HCT116 (cell line): ENCODE data around the gene CLDN15. TPM values are rescaled to one million over a fixed set of nuclear protein-coding genes. Genes with fewer than 3 reads are reported as not detected.

Experiments used
- ATAC-seq: fragments of 200-7000 bp; cut with Tn5 transposase; 2 replicates; pipeline ENCODE4 v1.9.1; 2020; ENCODE audit warnings: mild to moderate bottlenecking, moderate library complexity
- BruUV-seq: library from RNA; stranded (reverse); fragments of 400-500 nt; replicated peaks from 2 replicates; lab custom pipeline; 2021; lab: Mats Ljungman, UMichigan
- CTCF ChIA-PET: fragments of 300-600 bp; sonication (Branson Sonifier 250); formaldehyde crosslinking; loops from one replicate; lab custom pipeline; 2021; ENCODE audit warnings: antibody characterized with exemption; lab: Charles Lee
- POLR2A ChIA-PET: fragments of 300-600, 350-600 bp; sonication (Branson Sonifier 250); formaldehyde crosslinking; loops from one replicate; lab custom pipeline; 2021; ENCODE audit warnings: antibody characterized with exemption; lab: Charles Lee
- RAD21 ChIA-PET, 2 experiments: fragments of 300-600 bp; sonication (Branson Sonifier 250); formaldehyde crosslinking; loops; one replicate each; lab custom pipeline; 2023; ENCODE audit warnings: low total read pairs in 2 of 2; ENCODE audit not compliant: uncharacterized antibody in 2 of 2, unreplicated experiment in 2 of 2, low non-redundant PET in 1 of 2; lab: Charles Lee
- DNase-seq: peaks from one replicate; pipeline ENCODE4 v3.0.0-alpha.2; 2010; ENCODE audit warnings: low read depth, low spot score
- H2AFZ ChIP-seq: fragments of 200-600 bp; shearing (Covaris generic), sonication (generic); 2 replicates; pipeline ENCODE4 v1.6.1; 2017; ENCODE audit warnings: low read depth, mixed run types, mixed read lengths, antibody characterized with exemption, low read length; ENCODE audit not compliant: poor library complexity, severe bottlenecking
- H3K27ac ChIP-seq: 2 replicates; pipeline ENCODE4 v1.5.1; 2012; ENCODE audit warnings: low read depth, low read length
- H3K27me3 ChIP-seq: fragments of 200-600 bp; sonication (generic); 2 replicates; pipeline ENCODE4 v1.6.1; 2016; ENCODE audit warnings: mixed run types, low read length, mixed read lengths; ENCODE audit not compliant: insufficient read depth
- H3K36me3 ChIP-seq, 2 experiments: fragments of 200-500 bp in 1 of 2; fragments of 200-600 bp in 1 of 2; sonication (Bioruptor generic) in 1 of 2; sonication (generic) in 1 of 2; 2 replicates each; pipeline versions ENCODE4 v1.5.1 to v1.6.1; 2014 to 2016; ENCODE audit warnings: low read length in 2 of 2, inconsistent platforms in 1 of 2, mixed read lengths in 1 of 2, mixed run types in 1 of 2; ENCODE audit not compliant: insufficient read depth in 2 of 2, control insufficient read depth in 1 of 2
- H3K4me1 ChIP-seq, 2 experiments: fragments of 200-600 bp in 1 of 2; sonication (generic) in 1 of 2; 2 replicates each; pipeline versions ENCODE4 v1.5.1 to v1.6.1; 2012 to 2017; ENCODE audit warnings: low read length in 2 of 2, inconsistent platforms in 1 of 2, mild to moderate bottlenecking in 1 of 2, mixed read lengths in 1 of 2, mixed run types in 1 of 2, moderate library complexity in 1 of 2; ENCODE audit not compliant: insufficient read depth in 2 of 2, control insufficient read depth in 1 of 2
- H3K4me2 ChIP-seq: fragments of 200-600 bp; sonication (generic); 2 replicates; pipeline ENCODE4 v1.6.1; 2017; ENCODE audit warnings: mixed run types, low read length, mixed read lengths
- H3K4me3 ChIP-seq, 2 experiments: fragments of 200-600 bp in 1 of 2; sonication (generic) in 1 of 2; replicated peaks in 1 of 2; 2 replicates each; pipeline ENCODE4 v1.5.1; 2011 to 2016; ENCODE audit warnings: low read length in 2 of 2, control low read depth in 1 of 2, low read depth in 1 of 2, mild to moderate bottlenecking in 1 of 2, mixed read lengths in 1 of 2, mixed run types in 1 of 2
- H3K79me2 ChIP-seq: fragments of 200-600 bp; sonication (generic); 2 replicates; pipeline ENCODE4 v1.6.1; 2017; ENCODE audit warnings: mild to moderate bottlenecking, mixed run types, low read length, moderate library complexity, mixed read lengths; ENCODE audit not compliant: insufficient read depth
- H3K9ac ChIP-seq: fragments of 200-600 bp; sonication (generic); 2 replicates; pipeline ENCODE4 v1.6.1; 2016; ENCODE audit warnings: low read length, mixed read lengths
- H3K9me2 ChIP-seq: fragments of 200-600 bp; sonication (generic), shearing (Covaris generic); 2 replicates; pipeline ENCODE4 v1.6.1; 2017; ENCODE audit warnings: mixed run types, mild to moderate bottlenecking, moderate library complexity; ENCODE audit not compliant: insufficient read depth
- H3K9me3 ChIP-seq, 2 experiments: fragments of 200-500 bp in 1 of 2; fragments of 200-600 bp in 1 of 2; sonication (Bioruptor generic) in 1 of 2; sonication (generic) in 1 of 2; 2 replicates each; pipeline ENCODE4 v1.6.1; 2014 to 2017; ENCODE audit warnings: low read length in 2 of 2, mixed read lengths in 2 of 2, inconsistent platforms in 1 of 2, low read depth in 1 of 2, mild to moderate bottlenecking in 1 of 2, mixed run types in 1 of 2, moderate library complexity in 1 of 2; ENCODE audit not compliant: control insufficient read depth in 1 of 2, insufficient read depth in 1 of 2
- H4K20me1 ChIP-seq: fragments of 200-600 bp; sonication (generic), shearing (Covaris generic); 2 replicates; pipeline ENCODE4 v1.6.1; 2017; ENCODE audit warnings: mixed run types, mild to moderate bottlenecking, moderate library complexity; ENCODE audit not compliant: insufficient read depth
- CBX3 ChIP-seq: IDR thresholded peaks from 2 replicates; pipeline ENCODE4 v1.6.1; 2012; ENCODE audit warnings: low read depth
- CEBPB ChIP-seq: IDR thresholded peaks from 2 replicates; pipeline ENCODE4 v1.6.1; 2012; ENCODE audit warnings: low read depth
- EGR1 ChIP-seq: IDR thresholded peaks from 2 replicates; pipeline ENCODE4 v1.6.1; 2012; ENCODE audit warnings: low read depth
- EZH2 ChIP-seq: fragments of 200-600 bp; sonication (generic); IDR thresholded peaks from 2 replicates; pipeline ENCODE4 v1.6.1; 2017; ENCODE audit warnings: antibody characterized with exemption, mixed run types
- EZH2phosphoT487 ChIP-seq: fragments of 200-600 bp; IDR thresholded peaks from 2 replicates; pipeline ENCODE4 v1.6.1; 2018; ENCODE audit warnings: antibody characterized with exemption, borderline replicate concordance
- JUND ChIP-seq: IDR thresholded peaks from 2 replicates; pipeline ENCODE4 v1.6.1; 2012
- MAX ChIP-seq: IDR thresholded peaks from 2 replicates; pipeline ENCODE4 v1.6.1; 2012
- POLR2A ChIP-seq: IDR thresholded peaks from 2 replicates; pipeline ENCODE4 v1.7.0; 2011; ENCODE audit warnings: borderline replicate concordance; ENCODE audit not compliant: insufficient read depth, insufficient read length; ENCODE audit errors: extremely low read depth
- POLR2AphosphoS5 ChIP-seq: IDR thresholded peaks from 2 replicates; pipeline ENCODE4 v1.6.1; 2011; ENCODE audit warnings: mild to moderate bottlenecking, low read depth, low read length, moderate library complexity
- REST ChIP-seq: IDR thresholded peaks from 2 replicates; pipeline ENCODE4 v1.6.1; 2012; ENCODE audit warnings: low read depth
- SRF ChIP-seq: IDR thresholded peaks from 2 replicates; pipeline ENCODE4 v1.6.1; 2012; ENCODE audit warnings: low read depth
- YY1 ChIP-seq: IDR thresholded peaks from 2 replicates; pipeline ENCODE4 v1.6.1; 2011; ENCODE audit warnings: low read length, low read depth, moderate library complexity, mild to moderate bottlenecking; ENCODE audit not compliant: insufficient replicate concordance; ENCODE audit errors: extremely low read depth
- ZNF274 ChIP-seq: fragments of 200-500 bp; sonication (Bioruptor generic); IDR thresholded peaks from 2 replicates; pipeline ENCODE4 v1.6.1; 2014; ENCODE audit warnings: mild to moderate bottlenecking, low read depth, low read length, inconsistent platforms
- intact Hi-C: fragments of 100-400 bp; cut with micrococcal nuclease; formaldehyde crosslinking; loops from 2 replicates; pipeline ENCODE4 v1.10.0; 2022
- total RNA-seq: library from RNA; stranded (reverse); gene quantifications from one replicate; pipeline ENCODE4 v1.2.1, GENCODE V29; 2021; ENCODE audit not compliant: unreplicated experiment
- TF ChIP-seq, protein P1 (sequence below): IDR thresholded peaks from 2 replicates; pipeline ENCODE4 v1.6.1; 2011; ENCODE audit warnings: mild to moderate bottlenecking, low read length, moderate library complexity; ENCODE audit not compliant: insufficient replicate concordance; ENCODE audit errors: extremely low read depth

Gene CLDN15
- total RNA-seq, 1 experiment from 2014 or later = 16.9 TPM

DNA sequence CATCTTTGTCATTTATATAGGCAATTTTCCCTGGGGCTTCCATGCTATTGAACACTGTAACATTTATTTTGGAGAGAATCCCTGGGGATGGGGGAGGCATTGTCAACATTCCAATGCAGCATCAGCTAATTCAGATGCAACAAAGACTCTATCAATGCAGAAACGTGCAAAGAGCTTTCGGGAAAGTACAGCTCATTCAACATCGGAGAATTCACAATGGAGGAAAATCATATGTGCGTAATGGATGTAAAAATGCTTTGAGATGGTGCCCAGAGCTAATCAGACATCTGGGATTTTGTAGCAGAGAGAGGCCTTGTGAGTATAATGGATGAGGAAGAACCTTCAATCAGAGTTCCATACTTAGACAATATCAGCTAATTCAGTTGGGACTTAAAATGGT lies 35.6 kb upstream of the CLDN15 start (continued):
- TF ChIP-seq REST (no peak), EZH2phosphoT487 (no peak), YY1 (no peak)

GRCh38 chr7:101271021-101271420 lies 33.4 kb upstream of the CLDN15 start:
- DNase-seq (no peak), ATAC-seq (no peak)
- no peaks in the 10 kb centered on the region for H3K9me2 ChIP-seq
- no peak overlapping the region for H3K27ac ChIP-seq
- BruUV-seq = no TSS peak
- H3K4me3 ChIP-seq = no peak overlapping the region
- no peaks in the 10 kb centered on the region for H4K20me1 ChIP-seq
- no peaks in the 10 kb centered on the region for H3K9me3 ChIP-seq
- H3K4me1 ChIP-seq = no peaks in the 10 kb centered on the region
- intact Hi-C loops = no loop called here
- no peaks in the 10 kb centered on the region for H3K79me2 ChIP-seq
- RAD21 ChIA-PET = no interaction called here
- CTCF ChIA-PET = no interaction called here
- H3K4me2 ChIP-seq = no peak overlapping the region
- no peak overlapping the region for H2AFZ ChIP-seq
- POLR2A ChIA-PET = no interaction called here
- H3K9ac ChIP-seq = no peak overlapping the region
- H3K27me3 ChIP-seq = no peaks in the 10 kb centered on the region
- H3K36me3 ChIP-seq = no peaks in the 10 kb centered on the region
- TF ChIP-seq ZNF274 (no peak), REST (no peak), SRF (no peak), EZH2phosphoT487 (no peak), CEBPB (no peak), EGR1 (no peak), JUND (no peak), YY1 (no peak), CBX3 (no peak), EZH2 (no peak), MAX (no peak), POLR2AphosphoS5 (no peak), POLR2A (no peak)
- TF ChIP-seq, protein P1, sequence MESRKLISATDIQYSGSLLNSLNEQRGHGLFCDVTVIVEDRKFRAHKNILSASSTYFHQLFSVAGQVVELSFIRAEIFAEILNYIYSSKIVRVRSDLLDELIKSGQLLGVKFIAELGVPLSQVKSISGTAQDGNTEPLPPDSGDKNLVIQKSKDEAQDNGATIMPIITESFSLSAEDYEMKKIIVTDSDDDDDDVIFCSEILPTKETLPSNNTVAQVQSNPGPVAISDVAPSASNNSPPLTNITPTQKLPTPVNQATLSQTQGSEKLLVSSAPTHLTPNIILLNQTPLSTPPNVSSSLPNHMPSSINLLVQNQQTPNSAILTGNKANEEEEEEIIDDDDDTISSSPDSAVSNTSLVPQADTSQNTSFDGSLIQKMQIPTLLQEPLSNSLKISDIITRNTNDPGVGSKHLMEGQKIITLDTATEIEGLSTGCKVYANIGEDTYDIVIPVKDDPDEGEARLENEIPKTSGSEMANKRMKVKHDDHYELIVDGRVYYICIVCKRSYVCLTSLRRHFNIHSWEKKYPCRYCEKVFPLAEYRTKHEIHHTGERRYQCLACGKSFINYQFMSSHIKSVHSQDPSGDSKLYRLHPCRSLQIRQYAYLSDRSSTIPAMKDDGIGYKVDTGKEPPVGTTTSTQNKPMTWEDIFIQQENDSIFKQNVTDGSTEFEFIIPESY = no peak
